Panc1 (cell line): ENCODE results near the gene CRHBP. TPM values are rescaled to one million over a fixed set of nuclear protein-coding genes. Genes with fewer than 3 reads are reported as not detected.
"Not testable (repeated sequence)": the region's sequence is repeated elsewhere in the genome, so short reads cannot be mapped to it uniquely, and the experiment has no call there.

Experiments used
- ATAC-seq: fragments of 200-7000 bp; cut with Tn5 transposase; 2 replicates; pipeline ENCODE4 v1.9.1; 2020; ENCODE audit warnings: mild to moderate bottlenecking, moderate library complexity
- BruUV-seq: library from RNA; stranded (reverse); fragments of 400-500 nt; replicated peaks from 2 replicates; lab custom pipeline; 2021; lab: Mats Ljungman, UMichigan
- CTCF ChIA-PET: fragments of 300-600 bp; sonication (Branson Sonifier 250); formaldehyde crosslinking; loops from one replicate; lab custom pipeline; 2022; ENCODE audit warnings: antibody characterized with exemption; lab: Charles Lee
- POLR2A ChIA-PET: fragments of 300-600 bp; sonication (Branson Sonifier 250); formaldehyde crosslinking; loops from one replicate; lab custom pipeline; 2022; ENCODE audit warnings: antibody characterized with exemption; lab: Charles Lee
- DNase-seq: peaks from one replicate; pipeline ENCODE4 v3.0.0-alpha.2; 2010; ENCODE audit warnings: low read depth, low spot score
- H3K27ac ChIP-seq: 2 replicates; pipeline ENCODE4 v1.5.1; 2011; ENCODE audit warnings: mild to moderate bottlenecking, low read length, inconsistent platforms
- H3K27me3 ChIP-seq: fragments of 200-500 bp; sonication (Bioruptor generic); 2 replicates; pipeline ENCODE4 v1.6.0; 2014; ENCODE audit warnings: low read length, inconsistent platforms; ENCODE audit not compliant: control insufficient read depth, insufficient read depth
- H3K36me3 ChIP-seq: fragments of 200-500 bp; sonication (Bioruptor generic); 2 replicates; pipeline ENCODE4 v1.5.1; 2014; ENCODE audit warnings: inconsistent platforms, mild to moderate bottlenecking, low read length, moderate library complexity; ENCODE audit not compliant: control insufficient read depth, insufficient read depth
- H3K4me1 ChIP-seq: 2 replicates; pipeline ENCODE4 v1.5.1; 2011; ENCODE audit warnings: inconsistent platforms, mild to moderate bottlenecking, low read length, moderate library complexity; ENCODE audit not compliant: control insufficient read depth, insufficient read depth
- H3K4me3 ChIP-seq, 2 experiments: 2 replicates each; pipeline ENCODE4 v1.5.1; 2011 to 2012; ENCODE audit warnings: low read depth in 2 of 2, low read length in 2 of 2, mild to moderate bottlenecking in 2 of 2, inconsistent platforms in 1 of 2, moderate library complexity in 1 of 2
- H3K9me3 ChIP-seq: fragments of 200-500 bp; sonication (Bioruptor generic); 2 replicates; pipeline ENCODE4 v1.5.1; 2014; ENCODE audit warnings: low read depth, mild to moderate bottlenecking, inconsistent platforms, low read length, moderate library complexity; ENCODE audit not compliant: control insufficient read depth, insufficient read depth
- POLR2AphosphoS5 ChIP-seq: IDR thresholded peaks from 2 replicates; pipeline ENCODE4 v1.6.1; 2012; ENCODE audit warnings: mild to moderate bottlenecking, low read depth, low read length, moderate library complexity
- SIN3A ChIP-seq: IDR thresholded peaks from 2 replicates; pipeline ENCODE4 v1.6.1; 2012; ENCODE audit warnings: low read depth, mild to moderate bottlenecking, low read length, moderate library complexity, borderline replicate concordance; ENCODE audit not compliant: insufficient read depth
- TCF7L2 ChIP-seq: IDR thresholded peaks from 2 replicates; pipeline ENCODE4 v1.6.1; 2011; ENCODE audit warnings: mild to moderate bottlenecking, low read depth, low read length, inconsistent platforms
- in situ Hi-C: cut with HindIII; loops from 2 replicates; pipeline ENCODE4 v1.10.0; 2016; ENCODE audit warnings: low sequenced_read_pairs, low pct_unique_long_range_greater_than_20kb
- intact Hi-C: fragments of 100-400 bp; cut with micrococcal nuclease; formaldehyde crosslinking; loops from one replicate; pipeline ENCODE4 v1.10.0; 2022; ENCODE audit not compliant: unreplicated experiment
- total RNA-seq: library from RNA; stranded (reverse); gene quantifications from one replicate; pipeline ENCODE4 v1.2.1, GENCODE V29; 2021; ENCODE audit not compliant: unreplicated experiment
- TF ChIP-seq, protein P1 (sequence below): fragments of 450-650 bp; IDR thresholded peaks from 2 replicates; pipeline ENCODE4 v1.5.1; 2017; ENCODE audit warnings: mild to moderate bottlenecking
- TF ChIP-seq, protein P2 (sequence below), 2 experiments: IDR thresholded peaks; 2 replicates each; pipeline ENCODE4 v1.6.1; 2011 to 2012; ENCODE audit warnings: low read depth in 2 of 2, control low read depth in 1 of 2, low read length in 1 of 2, mild to moderate bottlenecking in 1 of 2, moderate library complexity in 1 of 2; ENCODE audit not compliant: insufficient read depth in 1 of 2

CRHBP gene
- total RNA-seq, 1 experiment from 2014 or later = 0.10 TPM

DNA sequence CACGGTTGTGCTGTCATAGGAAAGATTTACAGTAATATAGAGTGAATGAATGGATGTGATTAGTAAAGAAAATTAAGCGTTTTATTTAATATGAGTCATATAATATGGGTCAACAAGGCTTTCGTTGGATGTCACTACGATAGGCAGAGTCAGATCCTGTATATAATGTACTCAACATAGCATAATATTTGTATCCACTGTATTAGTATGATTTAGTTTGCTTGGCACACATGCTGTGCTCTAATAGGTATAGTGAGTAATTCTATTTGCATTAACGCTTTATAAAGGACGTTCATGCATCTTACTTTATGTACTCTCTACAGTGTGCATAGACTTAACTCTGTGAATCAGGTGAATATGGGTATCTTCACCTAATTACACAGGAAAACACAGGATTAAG, 41.5 kb downstream of the CRHBP start:
- intact Hi-C loops (no loop called here), in situ Hi-C loops (no loop called here)
- Histone ChIP-seq H3K27ac (no peak overlapping the region), H3K36me3 (no peaks in the 10 kb centered on the region), H3K4me3 (no peak overlapping the region), H3K4me1 (no peaks in the 10 kb centered on the region), H3K9me3 (no peaks in the 10 kb centered on the region), H3K27me3 (peaks cover 5% of the 10 kb centered on the region; the same call in 1 of the 2 replicates)
- ATAC-seq (no peak), DNase-seq (no peak)
- POLR2A ChIA-PET = no interaction called here
- TF ChIP-seq POLR2AphosphoS5 (no peak), TCF7L2 (no peak), SIN3A (no peak)
- TF ChIP-seq, protein P1, sequence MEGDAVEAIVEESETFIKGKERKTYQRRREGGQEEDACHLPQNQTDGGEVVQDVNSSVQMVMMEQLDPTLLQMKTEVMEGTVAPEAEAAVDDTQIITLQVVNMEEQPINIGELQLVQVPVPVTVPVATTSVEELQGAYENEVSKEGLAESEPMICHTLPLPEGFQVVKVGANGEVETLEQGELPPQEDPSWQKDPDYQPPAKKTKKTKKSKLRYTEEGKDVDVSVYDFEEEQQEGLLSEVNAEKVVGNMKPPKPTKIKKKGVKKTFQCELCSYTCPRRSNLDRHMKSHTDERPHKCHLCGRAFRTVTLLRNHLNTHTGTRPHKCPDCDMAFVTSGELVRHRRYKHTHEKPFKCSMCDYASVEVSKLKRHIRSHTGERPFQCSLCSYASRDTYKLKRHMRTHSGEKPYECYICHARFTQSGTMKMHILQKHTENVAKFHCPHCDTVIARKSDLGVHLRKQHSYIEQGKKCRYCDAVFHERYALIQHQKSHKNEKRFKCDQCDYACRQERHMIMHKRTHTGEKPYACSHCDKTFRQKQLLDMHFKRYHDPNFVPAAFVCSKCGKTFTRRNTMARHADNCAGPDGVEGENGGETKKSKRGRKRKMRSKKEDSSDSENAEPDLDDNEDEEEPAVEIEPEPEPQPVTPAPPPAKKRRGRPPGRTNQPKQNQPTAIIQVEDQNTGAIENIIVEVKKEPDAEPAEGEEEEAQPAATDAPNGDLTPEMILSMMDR = no peak
- TF ChIP-seq, protein P2, sequence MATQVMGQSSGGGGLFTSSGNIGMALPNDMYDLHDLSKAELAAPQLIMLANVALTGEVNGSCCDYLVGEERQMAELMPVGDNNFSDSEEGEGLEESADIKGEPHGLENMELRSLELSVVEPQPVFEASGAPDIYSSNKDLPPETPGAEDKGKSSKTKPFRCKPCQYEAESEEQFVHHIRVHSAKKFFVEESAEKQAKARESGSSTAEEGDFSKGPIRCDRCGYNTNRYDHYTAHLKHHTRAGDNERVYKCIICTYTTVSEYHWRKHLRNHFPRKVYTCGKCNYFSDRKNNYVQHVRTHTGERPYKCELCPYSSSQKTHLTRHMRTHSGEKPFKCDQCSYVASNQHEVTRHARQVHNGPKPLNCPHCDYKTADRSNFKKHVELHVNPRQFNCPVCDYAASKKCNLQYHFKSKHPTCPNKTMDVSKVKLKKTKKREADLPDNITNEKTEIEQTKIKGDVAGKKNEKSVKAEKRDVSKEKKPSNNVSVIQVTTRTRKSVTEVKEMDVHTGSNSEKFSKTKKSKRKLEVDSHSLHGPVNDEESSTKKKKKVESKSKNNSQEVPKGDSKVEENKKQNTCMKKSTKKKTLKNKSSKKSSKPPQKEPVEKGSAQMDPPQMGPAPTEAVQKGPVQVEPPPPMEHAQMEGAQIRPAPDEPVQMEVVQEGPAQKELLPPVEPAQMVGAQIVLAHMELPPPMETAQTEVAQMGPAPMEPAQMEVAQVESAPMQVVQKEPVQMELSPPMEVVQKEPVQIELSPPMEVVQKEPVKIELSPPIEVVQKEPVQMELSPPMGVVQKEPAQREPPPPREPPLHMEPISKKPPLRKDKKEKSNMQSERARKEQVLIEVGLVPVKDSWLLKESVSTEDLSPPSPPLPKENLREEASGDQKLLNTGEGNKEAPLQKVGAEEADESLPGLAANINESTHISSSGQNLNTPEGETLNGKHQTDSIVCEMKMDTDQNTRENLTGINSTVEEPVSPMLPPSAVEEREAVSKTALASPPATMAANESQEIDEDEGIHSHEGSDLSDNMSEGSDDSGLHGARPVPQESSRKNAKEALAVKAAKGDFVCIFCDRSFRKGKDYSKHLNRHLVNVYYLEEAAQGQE (IDR thresholded peaks at IDR 0.05; ENCODE audit: insufficient read depth in 1 of 2, low read depth in 2 of 2, low read length in 1 of 2) = no peak
- CTCF ChIA-PET = no interaction called here
- no TSS peak for BruUV-seq

DNA sequence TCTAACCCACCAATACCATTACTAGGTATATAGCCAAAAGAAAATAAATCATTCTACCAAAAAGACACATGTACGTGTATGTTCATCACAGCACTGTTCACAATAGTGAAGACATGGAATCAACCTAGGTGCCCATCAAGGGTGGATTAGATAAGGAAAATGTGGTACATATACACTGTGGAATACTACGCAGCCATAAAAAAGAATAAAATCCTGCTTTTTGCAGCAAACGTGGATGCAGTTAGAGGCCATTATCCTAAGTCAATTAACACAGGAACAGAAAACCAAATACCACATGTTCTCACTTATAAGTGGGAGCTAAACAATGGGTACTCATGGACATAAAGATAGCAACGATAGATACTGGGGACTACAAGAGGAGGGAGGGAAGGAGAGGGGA, 45.4 kb downstream of the CRHBP start:
- POLR2A ChIA-PET, ATAC-seq, H3K9me3 ChIP-seq, H3K27me3 ChIP-seq, DNase-seq, H3K4me1 ChIP-seq, H3K27ac ChIP-seq, H3K36me3 ChIP-seq, in situ Hi-C loops, BruUV-seq, CTCF ChIA-PET, H3K4me3 ChIP-seq, intact Hi-C loops: not testable (repeated sequence)

DNA sequence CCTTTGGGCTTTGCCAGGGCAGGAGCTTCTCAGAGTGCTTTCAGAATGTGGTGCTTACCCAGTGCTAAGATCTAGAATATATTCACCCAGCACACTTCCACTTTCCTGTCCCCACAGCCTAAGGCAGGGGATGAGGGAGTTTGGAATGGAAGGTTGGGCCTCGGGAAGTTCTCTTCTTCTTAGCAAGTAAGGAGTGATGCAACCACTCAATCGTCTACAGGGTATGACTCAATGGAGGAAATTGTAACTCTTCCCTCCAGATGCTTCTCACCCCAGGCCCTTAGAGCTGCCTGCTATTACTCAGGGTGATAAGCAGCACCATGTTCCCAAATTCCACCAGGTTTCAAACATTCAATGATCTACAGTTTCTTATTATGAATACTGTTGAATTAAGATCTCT, 46.6 kb downstream of the CRHBP start:
- DNase-seq (no peak), ATAC-seq (no peak)
- H3K9me3 ChIP-seq = no peaks in the 10 kb centered on the region
- peaks cover 7% of the 10 kb centered on the region; the same call in 1 of the 2 replicates for H3K27me3 ChIP-seq
- H3K4me3 ChIP-seq = no peak overlapping the region
- no peak overlapping the region for H3K27ac ChIP-seq
- in situ Hi-C loops (no loop called here), intact Hi-C loops (no loop called here)
- H3K4me1 ChIP-seq = no peaks in the 10 kb centered on the region
- no peaks in the 10 kb centered on the region for H3K36me3 ChIP-seq
- CTCF ChIA-PET = no interaction called here
- TF ChIP-seq, protein P1 = no peak
- TF ChIP-seq POLR2AphosphoS5 (no peak), SIN3A (no peak), TCF7L2 (no peak)
- TF ChIP-seq, protein P2 (IDR thresholded peaks at IDR 0.05; ENCODE audit: insufficient read depth in 1 of 2, low read depth in 2 of 2, low read length in 1 of 2) = no peak
- BruUV-seq = no TSS peak
- POLR2A ChIA-PET = no interaction called here
